HG02938 (cell line): ENCODE results near the gene HSD17B13.
"Not testable (repeated sequence)": the region's sequence is repeated elsewhere in the genome, so short reads cannot be mapped to it uniquely, and the experiment has no call there.

Source experiments
- ATAC-seq: cut with Tn5 transposase; IDR thresholded peaks from one replicate; pipeline ENCODE4 v1.9.1; 2021; ENCODE audit warnings: mild to moderate bottlenecking, moderate library complexity; ENCODE audit not compliant: unreplicated experiment

HSD17B13 gene

DNA sequence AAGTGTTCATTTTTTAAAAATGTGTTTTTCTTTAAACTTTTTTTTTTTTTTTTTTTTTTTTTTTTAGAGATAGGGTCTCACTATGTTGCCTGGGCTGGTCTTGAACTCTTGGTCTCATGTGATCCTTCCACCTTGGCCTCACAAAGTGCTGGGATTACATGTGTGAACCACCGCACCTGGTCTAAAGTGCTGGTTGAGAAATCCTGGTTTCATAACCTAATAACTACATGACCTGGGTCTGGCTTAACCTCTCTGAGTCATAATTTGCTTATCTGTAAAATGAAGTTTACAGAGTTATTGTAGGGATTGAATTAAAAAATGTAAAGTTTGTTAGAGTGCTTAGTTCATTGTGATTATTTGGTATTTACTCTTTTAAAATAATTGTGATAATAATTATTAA, 5.2 kb downstream of the HSD17B13 start:
- ATAC-seq = no peak

DNA sequence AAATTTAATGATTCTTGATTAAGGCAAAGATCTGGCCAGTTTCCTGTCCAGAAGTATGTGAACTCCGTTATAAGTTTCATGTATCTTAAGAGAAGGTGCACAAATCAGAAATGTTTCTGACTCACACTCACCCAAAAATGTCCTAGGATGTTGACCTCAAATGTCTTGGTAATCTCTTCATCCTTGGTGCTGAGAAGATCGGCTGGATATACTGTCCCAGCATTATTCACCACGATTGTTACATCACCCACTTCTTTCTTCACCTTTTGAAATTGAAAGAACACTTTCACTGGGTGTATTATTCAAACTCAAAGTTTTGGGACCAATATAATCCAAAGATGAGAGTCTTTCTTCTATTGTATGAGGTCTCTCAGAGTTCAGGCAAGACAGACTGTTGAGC, 5.7 kb downstream of the HSD17B13 start:
- ATAC-seq = no peak

DNA sequence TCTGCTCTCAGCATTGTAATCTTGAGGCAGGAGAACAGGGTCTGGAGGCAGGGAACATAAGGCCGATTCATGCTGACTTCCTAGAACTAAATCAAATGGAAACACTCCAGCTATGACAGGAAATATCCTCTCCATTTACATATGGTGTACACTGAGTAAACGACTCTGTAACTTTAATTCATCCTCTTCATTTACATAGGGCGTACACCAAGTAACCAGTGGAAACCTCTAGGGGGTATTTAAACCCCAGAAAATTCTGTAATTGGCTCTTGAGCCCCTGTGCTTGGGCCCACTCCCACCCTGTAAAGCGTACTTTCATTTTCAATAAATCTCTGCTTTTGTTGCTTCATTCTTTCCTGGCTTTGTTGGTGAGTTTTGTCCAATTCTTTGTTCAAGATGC, 7.7 kb downstream of the HSD17B13 start:
- not testable (repeated sequence) for ATAC-seq

DNA sequence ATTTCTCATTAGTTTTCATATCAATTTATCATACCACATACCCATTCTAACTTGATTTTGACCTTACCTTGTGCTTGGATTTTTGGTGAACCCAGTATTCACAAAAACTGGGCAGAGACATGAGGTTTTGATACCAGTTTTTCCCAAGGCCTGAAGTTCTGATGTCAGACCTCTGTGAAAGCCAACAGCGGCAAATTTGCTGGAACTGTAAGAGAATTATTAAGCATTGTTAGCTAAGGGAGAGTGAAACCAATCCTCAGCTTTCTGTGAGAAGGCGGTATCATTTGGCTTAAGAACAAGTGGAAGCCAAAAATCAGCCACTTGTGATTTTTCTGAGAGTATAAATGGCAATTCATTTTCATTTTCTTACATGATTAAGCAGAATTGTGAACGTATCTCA, 8.9 kb downstream of the HSD17B13 start:
- no peak for ATAC-seq

DNA sequence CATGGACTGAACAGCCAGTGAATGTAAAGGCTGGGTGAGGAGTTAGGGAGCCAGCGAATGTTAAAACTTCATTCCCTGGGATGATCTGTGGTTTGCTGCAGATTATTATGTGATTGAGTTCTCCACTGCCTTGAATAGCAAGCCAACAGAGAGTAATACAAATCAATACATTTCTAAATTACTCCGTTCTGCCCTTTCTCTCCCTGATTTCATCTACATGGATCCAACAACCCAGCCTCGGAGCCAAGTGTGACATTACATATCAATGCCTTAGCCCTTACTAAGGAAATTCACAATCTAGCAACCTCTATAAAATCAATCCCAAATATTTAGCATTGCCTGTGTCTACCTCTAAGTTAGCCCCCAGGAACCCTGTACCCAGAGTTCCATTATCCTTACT, 11.0 kb downstream of the HSD17B13 start:
- no peak for ATAC-seq

DNA sequence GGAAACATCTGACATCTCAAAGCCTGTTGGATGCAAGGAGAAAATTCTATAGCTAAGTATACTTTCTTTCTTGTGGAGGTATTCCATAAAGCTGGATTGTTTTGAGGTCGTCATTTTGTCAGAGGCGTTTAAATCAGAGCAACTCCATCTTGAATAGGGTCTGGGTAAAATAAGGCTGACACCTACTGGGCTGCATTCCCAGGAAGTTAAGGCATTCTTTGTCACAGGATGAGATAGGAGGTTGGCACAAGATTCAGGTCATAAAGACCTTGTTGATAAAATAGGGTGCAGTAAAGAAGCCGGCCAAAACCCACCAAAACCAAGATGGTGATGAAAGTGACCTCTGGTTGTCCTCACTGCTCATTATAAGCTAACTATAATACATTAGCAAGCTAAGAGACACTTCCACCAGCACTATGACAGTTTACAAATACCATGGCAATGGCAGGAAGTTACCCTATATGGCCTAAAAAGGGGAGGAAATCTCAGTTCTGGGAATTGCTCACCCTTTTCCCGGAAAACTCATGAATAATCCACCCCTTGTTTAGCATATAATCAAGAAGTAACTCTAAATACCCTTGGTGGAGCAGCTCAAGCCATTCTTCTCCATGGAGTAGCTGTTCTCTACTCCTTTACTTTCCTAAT, 11.9 kb downstream of the HSD17B13 start:
- ATAC-seq = no peak

DNA sequence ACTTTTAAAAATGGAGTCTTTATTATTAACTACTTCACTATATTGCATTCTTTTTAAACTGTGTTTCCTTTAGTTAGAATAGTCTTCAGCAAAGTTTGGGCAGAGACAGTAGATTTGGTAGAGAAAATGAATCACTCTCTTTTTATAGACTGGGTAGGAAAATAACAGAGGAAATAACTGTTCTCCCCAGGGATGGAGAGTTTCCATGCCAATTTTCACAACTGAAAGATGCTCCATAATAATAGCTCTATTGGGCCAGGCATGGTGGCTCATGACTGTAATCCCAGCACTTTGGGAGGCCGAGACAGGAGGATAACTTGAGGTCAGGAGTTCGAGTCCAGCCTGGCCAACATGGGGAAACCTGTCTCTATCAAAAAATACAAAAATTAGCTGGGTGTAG, 13.1 kb downstream of the HSD17B13 start:
- no peak for ATAC-seq

DNA sequence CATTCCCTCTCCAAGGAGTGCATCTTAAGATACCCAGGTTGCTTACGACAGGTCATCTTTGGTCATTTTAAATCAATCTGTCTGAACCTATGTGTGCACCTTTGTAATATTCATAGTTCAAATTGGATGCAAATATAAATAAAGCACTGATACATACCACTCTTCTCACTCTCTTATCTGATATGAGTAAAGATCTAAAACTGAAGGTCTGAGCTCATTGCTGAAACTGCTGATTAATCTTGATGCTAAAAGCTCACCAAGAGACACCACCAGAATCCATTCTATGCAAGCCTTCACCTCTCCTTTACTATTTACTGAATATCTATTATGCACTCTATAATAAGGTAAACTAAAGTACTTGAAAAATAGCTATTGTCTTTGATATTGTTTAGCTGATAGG, 16.6 kb downstream of the HSD17B13 start:
- no peak for ATAC-seq

DNA sequence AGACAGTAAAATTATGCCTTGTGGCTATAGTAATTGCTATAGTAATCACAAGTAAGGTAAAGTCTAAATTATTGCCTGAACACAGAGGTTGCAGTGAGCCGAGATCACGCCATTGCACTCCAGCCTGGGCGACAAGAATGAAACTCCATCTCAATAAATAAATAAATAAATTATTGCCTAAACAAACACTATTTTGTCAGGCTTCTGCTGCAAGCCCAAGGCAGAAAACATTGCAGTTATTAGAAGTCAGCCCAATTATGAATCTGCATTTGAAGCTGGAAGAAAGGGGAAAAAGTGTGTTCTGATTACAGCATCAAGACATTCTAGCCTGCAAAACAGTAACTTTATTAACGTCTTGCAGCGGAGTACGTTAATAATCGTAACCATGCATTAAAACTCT, 17.1 kb downstream of the HSD17B13 start:
- no peak for ATAC-seq

DNA sequence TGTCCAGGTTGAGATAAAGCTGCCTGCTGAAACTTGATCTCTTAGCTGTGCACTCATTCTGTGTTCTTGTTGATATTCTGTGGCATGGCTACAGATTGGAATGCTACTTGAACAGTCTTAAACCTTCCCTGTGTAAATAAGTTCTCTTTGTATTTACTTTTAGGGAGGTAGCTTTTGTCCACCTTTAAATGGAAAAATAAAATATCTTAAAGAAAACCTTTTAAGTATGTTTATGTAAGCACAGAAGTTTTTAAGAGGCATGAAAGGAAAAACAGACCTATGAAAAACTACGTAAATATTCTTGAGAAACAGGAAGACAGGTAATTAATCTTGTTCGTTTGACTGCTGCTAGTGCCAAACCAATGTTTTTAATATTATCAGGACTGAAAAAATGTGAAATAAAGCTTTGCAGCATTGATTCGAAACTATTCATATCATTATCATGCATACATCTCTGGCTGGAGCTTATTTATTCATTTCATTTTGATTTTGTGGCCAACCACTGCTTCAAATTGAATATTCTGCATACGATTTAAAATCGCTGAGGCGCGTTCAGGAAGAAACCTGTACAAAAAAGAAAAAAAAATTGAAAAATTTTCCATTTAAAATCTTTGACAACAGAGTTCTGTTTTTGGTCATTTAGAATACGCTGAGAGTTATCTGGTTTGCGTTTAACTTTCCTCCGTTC, 17.8 kb downstream of the HSD17B13 start:
- no peak for ATAC-seq

DNA sequence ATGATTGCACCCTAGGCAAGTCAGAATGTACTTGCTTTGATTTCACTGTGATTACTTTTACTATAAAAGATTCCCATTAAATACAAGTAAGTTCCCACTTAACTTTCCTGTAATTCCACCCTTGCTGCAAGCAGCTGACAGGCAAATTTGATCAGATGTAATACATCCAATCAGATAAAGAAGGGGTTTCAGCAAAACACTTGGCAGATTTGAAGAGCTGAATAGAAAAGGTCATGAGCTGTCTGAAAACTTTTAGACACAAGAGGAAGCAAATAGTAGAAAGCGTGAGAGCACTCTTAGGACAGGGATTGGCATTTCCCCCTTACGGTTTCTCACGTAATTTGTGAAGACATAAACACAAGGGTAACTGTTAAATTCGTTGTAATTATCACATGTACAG, 22.8 kb downstream of the HSD17B13 start:
- ATAC-seq = no peak

DNA sequence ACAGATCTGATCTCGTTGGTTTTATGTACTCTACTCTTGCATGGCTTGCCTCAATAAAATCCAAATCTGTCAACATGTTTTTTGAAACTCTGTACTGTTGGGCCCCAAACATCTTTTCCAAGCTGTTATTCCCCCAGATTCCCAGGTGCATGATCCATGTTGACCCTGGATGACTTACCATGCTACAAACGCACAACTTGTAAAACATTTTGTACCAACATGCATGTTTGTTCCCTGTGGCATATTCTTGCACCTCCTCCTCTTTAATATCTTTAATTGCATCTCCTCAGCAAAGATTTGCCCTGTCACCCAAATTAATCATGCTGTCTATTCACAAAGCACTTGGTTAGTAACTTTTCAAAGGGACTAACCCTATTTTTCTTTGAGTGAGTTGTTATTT, 24.3 kb downstream of the HSD17B13 start:
- no peak for ATAC-seq

DNA sequence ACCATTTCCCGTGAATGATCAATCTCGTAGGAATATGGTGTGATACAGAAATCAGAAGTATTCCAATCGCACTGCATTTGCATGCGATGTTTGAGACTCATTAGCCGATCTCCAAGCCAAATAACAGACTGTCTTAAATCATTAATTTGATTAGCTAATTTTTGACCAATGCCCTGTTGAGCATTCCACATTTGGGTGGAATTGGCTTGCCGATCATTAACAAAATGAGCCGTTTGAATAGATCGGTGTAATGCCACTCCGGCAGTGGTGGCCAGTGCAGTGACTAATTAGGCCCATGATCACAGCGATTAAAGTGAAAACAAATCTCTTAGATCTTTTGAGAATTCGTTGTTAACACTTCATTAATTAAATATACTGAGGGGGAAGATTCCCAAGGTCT, 27.8 kb downstream of the HSD17B13 start:
- not testable (repeated sequence) for ATAC-seq

DNA sequence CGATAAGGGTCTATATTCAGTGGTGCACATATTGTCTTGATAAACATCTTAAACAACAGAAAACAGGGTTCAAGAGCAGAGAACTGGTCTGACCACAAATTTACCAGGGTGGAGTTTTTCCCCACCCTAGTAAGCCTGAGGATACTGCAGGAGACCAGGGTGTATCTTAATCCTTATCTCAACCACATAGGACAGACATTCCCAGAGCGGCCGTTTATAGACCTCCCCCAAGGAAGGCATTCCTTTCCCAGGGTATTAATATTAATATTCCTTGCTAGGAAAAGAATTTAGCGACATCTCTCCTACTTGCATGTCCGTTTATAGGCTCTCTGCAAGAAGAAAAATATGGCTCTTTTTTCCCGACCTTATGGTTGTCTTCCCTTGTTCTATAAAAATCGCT, 28.8 kb downstream of the HSD17B13 start:
- not testable (repeated sequence) for ATAC-seq

DNA sequence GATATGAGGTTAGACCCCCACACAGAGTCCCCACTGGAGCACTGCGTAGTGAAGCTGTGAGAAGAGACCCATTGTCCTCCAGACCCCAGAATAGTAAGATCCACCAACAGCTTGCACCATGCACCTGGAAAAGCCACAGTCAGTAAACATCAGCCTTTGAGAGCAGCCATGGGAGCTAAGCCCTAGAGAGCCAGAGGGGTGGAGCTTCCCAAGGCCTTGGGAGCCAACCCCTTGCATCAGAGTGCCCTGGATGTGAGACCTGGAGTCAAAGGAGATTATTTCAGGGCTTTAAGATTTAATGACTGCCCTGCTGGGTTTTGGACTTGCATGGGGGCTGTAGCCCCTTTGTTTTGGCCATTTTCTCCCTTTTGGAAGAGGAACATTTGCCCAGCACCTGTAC, 35.7 kb downstream of the HSD17B13 start:
- ATAC-seq = no peak

DNA sequence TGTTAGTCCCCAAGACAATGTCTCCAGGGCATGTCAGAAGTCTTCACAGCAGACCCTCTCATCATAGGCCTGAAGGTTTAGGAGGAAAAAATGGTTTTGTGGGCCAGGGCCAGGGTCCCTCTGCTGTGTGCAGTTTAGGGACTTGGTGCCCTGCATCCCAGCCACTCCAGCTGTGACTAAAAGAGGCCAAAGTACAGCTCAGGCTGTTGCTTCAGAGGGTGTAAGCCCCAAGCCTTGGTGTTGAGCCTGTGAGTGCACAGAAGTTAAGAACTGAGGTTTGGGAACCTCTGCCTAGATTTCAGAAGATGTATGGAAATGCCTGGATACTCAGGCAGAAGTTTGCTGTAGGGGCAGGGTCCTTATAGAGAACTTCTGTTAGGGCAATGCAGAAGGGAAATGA, 38.4 kb downstream of the HSD17B13 start:
- not testable (repeated sequence) for ATAC-seq

DNA sequence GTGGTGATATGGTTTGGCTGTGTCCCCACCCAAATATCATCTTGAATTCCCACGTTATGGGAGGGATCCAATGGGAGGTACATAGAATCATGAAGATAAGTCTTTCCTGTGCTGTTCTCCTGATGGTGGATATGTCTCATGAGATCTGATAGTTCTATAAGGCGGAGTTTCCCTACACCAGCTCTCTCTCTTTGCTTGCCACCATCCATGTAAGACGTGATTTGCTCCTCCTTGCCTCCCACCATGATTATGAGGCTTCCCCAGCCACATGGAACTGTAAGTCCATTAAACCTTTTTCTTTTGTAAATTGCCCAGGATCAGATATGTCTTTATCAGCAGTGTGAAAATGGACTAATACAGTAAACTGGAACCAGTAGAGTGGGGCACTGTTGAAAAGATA, 39.5 kb downstream of the HSD17B13 start:
- no peak for ATAC-seq

DNA sequence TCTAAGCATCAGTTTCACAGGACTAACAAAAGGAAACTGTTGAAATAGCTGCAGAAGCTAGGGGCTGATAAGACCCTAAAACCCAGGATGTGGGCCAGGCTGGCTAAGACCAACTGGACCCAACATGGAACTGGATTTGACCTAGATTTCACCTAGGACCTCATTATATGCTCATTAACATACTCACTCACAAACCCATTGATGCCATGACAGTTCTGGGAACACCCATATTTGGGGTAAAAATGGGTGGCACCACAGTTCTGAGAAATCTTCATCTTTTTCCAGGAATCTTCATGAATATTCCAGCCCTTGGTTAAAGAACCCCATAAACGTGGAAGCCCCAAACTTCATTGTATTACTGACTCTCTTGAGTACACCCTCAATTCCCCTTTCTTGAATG, 41.1 kb downstream of the HSD17B13 start:
- no peak for ATAC-seq

DNA sequence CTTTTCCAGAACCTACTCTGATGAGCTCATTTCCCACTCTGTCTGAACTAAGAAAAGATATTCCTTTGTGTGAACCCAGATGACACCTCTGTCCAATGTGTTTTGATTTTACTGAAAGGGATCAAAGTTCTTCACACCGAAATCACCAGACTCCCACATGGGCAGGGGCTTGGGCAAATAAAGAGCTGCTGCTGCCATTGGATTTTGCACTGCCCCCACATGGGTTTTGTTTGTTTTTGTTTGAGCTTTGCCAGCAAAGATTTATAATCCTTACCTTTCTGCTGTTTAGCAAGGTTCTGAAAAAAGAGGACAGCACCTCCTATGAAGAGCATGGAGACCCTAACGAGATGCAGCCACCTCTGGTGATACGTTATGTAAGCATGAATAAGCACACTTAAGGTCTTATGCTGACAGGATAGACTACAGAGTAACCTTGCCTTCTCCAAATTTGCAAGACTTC, 44.3 kb downstream of the HSD17B13 start:
- ATAC-seq = no peak

DNA sequence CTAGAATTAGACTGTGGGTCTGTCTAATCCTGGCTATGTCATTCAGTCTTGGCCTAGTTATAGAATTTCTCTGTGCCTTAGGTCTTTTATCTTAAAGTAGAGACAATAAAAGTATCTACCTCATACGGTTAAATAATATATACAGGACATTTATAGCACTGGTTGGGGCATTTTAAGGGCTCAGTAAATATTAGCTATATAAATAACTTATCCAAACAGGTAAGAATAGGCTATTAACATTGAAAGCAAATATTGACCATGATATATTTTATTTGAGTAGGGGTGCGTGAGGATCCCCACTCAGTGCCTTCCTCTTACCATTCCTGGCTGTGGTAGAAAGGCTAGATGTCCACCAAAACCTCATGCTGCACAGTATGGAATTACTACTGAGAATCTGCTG, 47.4 kb downstream of the HSD17B13 start:
- ATAC-seq = no peak

DNA sequence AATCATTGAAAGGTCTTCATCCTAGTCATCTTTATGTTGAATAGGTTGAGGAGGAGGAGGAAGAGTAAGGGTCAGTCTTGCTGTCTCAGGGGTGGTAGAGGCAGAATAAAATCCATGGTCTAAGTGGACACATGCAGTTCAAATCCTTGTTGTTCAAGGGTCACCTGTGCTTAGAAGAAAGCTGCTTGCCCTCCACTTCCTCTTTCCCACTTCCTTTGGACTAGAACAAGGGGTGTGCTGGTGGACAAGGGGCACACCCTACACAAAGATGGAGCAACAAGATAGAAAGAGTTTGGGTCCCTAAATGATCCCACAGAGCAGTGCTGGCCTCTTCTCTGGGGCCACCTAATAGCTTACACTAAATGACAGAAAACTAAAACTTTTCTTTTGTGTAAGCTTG, 47.9 kb downstream of the HSD17B13 start:
- ATAC-seq = no peak

DNA sequence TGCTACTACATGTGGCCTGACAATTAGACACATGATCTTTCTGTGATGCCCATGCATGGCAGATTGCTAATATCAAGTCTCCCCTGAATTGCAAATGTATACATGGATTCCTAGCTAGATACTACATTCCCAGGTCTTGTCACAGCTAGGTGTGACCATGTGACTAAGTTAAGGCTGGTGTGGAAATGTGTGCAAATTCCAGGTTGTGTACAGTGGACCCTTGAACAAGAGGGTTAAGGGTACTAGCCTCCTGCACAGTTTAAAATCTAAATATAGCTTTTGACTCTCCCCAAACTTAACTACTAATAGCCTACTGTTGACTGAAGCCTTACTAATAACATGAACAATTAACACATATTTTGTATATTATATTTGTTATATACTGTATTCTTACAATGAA, 48.4 kb downstream of the HSD17B13 start:
- ATAC-seq = no peak

DNA sequence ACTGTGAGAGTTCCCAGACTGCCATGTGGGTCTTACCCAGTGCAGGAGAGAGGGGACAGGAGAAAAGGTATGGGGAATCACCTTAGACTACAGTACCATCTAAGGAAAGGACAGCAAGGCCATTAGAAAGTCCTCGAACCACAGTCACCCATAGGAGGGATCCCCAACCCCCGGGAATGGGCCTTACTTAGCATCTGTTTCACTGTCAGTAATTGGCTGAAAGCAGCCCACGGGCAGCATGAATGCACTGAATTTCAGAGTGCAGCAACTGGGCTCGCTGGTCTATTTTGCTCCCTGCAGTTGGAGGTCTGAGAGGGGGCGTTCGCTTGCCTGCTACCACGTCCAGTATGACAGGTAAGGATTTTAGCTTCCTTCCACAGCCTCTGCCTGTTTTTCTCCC, 51.9 kb downstream of the HSD17B13 start:
- ATAC-seq = no peak
